IMR-90 (cell line): ENCODE measurements around the gene ARHGAP35. TPM values are rescaled to one million over a fixed set of nuclear protein-coding genes. Genes with fewer than 3 reads are reported as not detected.
A peak's percentile ranks its signal among the peaks of the same experiment; 100 is the strongest.

Experiments used
- ATAC-seq: fragments of 200-7000 bp; cut with Tn5 transposase; 2 replicates; pipeline ENCODE4 v1.9.1; 2020; ENCODE audit warnings: low read depth, mild to moderate bottlenecking, moderate library complexity
- BruUV-seq: library from RNA; stranded (reverse); fragments of 400-500 nt; replicated peaks from 2 replicates; lab custom pipeline; 2021; lab: Mats Ljungman, UMichigan
- CTCF ChIA-PET: fragments of 300-600 bp; formaldehyde crosslinking; extraction: SDS; loops from one replicate; lab custom pipeline; 2021; ENCODE audit warnings: antibody characterized with exemption; lab: Yijun Ruan, JAX
- POLR2A ChIA-PET: fragments of 300-600 bp; sonication (Branson Sonifier 250); formaldehyde crosslinking; loops from one replicate; lab custom pipeline; 2022; ENCODE audit warnings: antibody characterized with exemption; ENCODE audit not compliant: unreplicated experiment; lab: Charles Lee
- DNase-seq: peaks from one replicate; pipeline ENCODE4 v3.0.0; 2013
- H2AFZ ChIP-seq: replicated peaks from 2 replicates; pipeline ENCODE3; 2013; ENCODE audit warnings: low read length, mild to moderate bottlenecking; ENCODE audit not compliant: poor library complexity
- H2AK5ac ChIP-seq: 2 replicates; pipeline ENCODE4 v1.6.1; 2013; ENCODE audit warnings: low read depth, low read length, inconsistent platforms
- H2AK9ac ChIP-seq: replicated peaks from 2 replicates; pipeline ENCODE3; 2013; ENCODE audit warnings: mild to moderate bottlenecking, low read depth, low read length, moderate library complexity; ENCODE audit not compliant: poor library complexity
- H2BK120ac ChIP-seq: 2 replicates; pipeline ENCODE4 v1.6.1; 2013; ENCODE audit warnings: low read depth, low read length, inconsistent platforms
- H2BK15ac ChIP-seq: 3 replicates; pipeline ENCODE4 v1.6.1; 2013; ENCODE audit warnings: low read depth, low read length, inconsistent platforms
- H2BK20ac ChIP-seq: 2 replicates; pipeline ENCODE4 v1.6.1; 2013; ENCODE audit warnings: low read depth, mild to moderate bottlenecking, inconsistent platforms, low read length, moderate library complexity
- H2BK5ac ChIP-seq: 2 replicates; pipeline ENCODE4 v1.6.1; 2013; ENCODE audit warnings: mild to moderate bottlenecking, low read depth, low read length, inconsistent platforms; ENCODE audit not compliant: poor library complexity, severe bottlenecking
- H3K14ac ChIP-seq: replicated peaks from 2 replicates; pipeline ENCODE4 v1.6.1; 2013; ENCODE audit warnings: low read depth, low read length, inconsistent platforms
- H3K18ac ChIP-seq: 2 replicates; pipeline ENCODE4 v1.6.1; 2013; ENCODE audit warnings: low read depth, low read length, control low read depth
- H3K23ac ChIP-seq: 2 replicates; pipeline ENCODE4 v1.6.1; 2013; ENCODE audit warnings: low read depth, low read length, inconsistent platforms
- H3K27ac ChIP-seq: 2 replicates; pipeline ENCODE4 v1.5.1; 2013; ENCODE audit warnings: mild to moderate bottlenecking, control low read depth, low read length; ENCODE audit not compliant: insufficient read depth
- H3K27me3 ChIP-seq: 2 replicates; pipeline ENCODE4 v1.6.1; 2013; ENCODE audit warnings: low read length; ENCODE audit not compliant: control insufficient read depth, insufficient read depth
- H3K36me3 ChIP-seq: 2 replicates; pipeline ENCODE4 v1.6.1; 2013; ENCODE audit warnings: low read length, mixed read lengths; ENCODE audit not compliant: control insufficient read depth, insufficient read depth
- H3K4ac ChIP-seq: 2 replicates; pipeline ENCODE4 v1.6.1; 2013; ENCODE audit warnings: low read depth, low read length, inconsistent platforms
- H3K4me1 ChIP-seq: 2 replicates; pipeline ENCODE4 v1.6.1; 2013; ENCODE audit warnings: low read length, mixed read lengths; ENCODE audit not compliant: control insufficient read depth, insufficient read depth
- H3K4me2 ChIP-seq: 2 replicates; pipeline ENCODE4 v1.6.1; 2013; ENCODE audit warnings: low read depth, mild to moderate bottlenecking, control low read depth, low read length, moderate library complexity
- H3K4me3 ChIP-seq: 2 replicates; pipeline ENCODE4 v1.5.1; 2013; ENCODE audit warnings: low read depth, mild to moderate bottlenecking, control low read depth, low read length, moderate library complexity; ENCODE audit not compliant: insufficient read depth
- H3K56ac ChIP-seq: 2 replicates; pipeline ENCODE4 v1.6.1; 2013; ENCODE audit warnings: low read length, inconsistent platforms; ENCODE audit not compliant: insufficient read depth; ENCODE audit errors: extremely low read depth
- H3K79me1 ChIP-seq, 2 experiments: 2 replicates each; pipeline ENCODE4 v1.6.1; 2013; ENCODE audit warnings: low read length in 2 of 2, inconsistent platforms in 1 of 2, low read depth in 1 of 2
- H3K9ac ChIP-seq: 2 replicates; pipeline ENCODE4 v1.6.1; 2013; ENCODE audit warnings: low read depth, low read length, control low read depth
- H3K9me1 ChIP-seq: 2 replicates; pipeline ENCODE4 v1.6.1; 2013; ENCODE audit warnings: low read length, inconsistent platforms; ENCODE audit not compliant: insufficient read depth
- H3K9me3 ChIP-seq: 2 replicates; pipeline ENCODE4 v1.6.1; 2013; ENCODE audit warnings: low read length; ENCODE audit not compliant: control insufficient read depth, insufficient read depth
- H4K20me1 ChIP-seq: 2 replicates; pipeline ENCODE4 v1.6.1; 2013; ENCODE audit warnings: low read length, inconsistent platforms; ENCODE audit not compliant: insufficient read depth
- H4K5ac ChIP-seq: 2 replicates; pipeline ENCODE4 v1.6.1; 2013; ENCODE audit warnings: mild to moderate bottlenecking, low read depth, low read length, control low read depth
- H4K8ac ChIP-seq, 2 experiments: 2 replicates each; pipeline ENCODE4 v1.6.1; 2013; ENCODE audit warnings: low read depth in 2 of 2, low read length in 2 of 2, control low read depth in 1 of 2, inconsistent platforms in 1 of 2
- H4K91ac ChIP-seq: 2 replicates; pipeline ENCODE4 v1.6.1; 2013; ENCODE audit warnings: low read depth, low read length, inconsistent platforms; ENCODE audit not compliant: insufficient read depth
- BHLHE40 ChIP-seq: fragments of 150-350 bp; IDR thresholded peaks from 2 replicates; pipeline ENCODE4 v1.6.1; 2016; ENCODE audit warnings: mild to moderate bottlenecking, low read depth, low read length
- CEBPB ChIP-seq: IDR thresholded peaks from 2 replicates; pipeline ENCODE4 v1.6.1; 2012; ENCODE audit warnings: low read depth, low read length, improper control_type of control experiment
- CHD1 ChIP-seq: IDR thresholded peaks from 2 replicates; pipeline ENCODE4 v1.6.1; 2012; ENCODE audit warnings: low read depth, low read length, improper control_type of control experiment
- CTCF ChIP-seq: conservative IDR thresholded peaks from 2 replicates; pipeline ENCODE4 v1.5.1; 2012; ENCODE audit warnings: mild to moderate bottlenecking, low read depth, low read length, improper control_type of control experiment
- ELK1 ChIP-seq: fragments of 150-350 bp; IDR thresholded peaks from 2 replicates; pipeline ENCODE4 v1.6.1; 2016; ENCODE audit warnings: low read depth, mild to moderate bottlenecking, low read length, moderate library complexity, borderline replicate concordance
- MAFK ChIP-seq: IDR thresholded peaks from 2 replicates; pipeline ENCODE4 v1.6.1; 2012; ENCODE audit warnings: low read depth, low read length, improper control_type of control experiment
- MAZ ChIP-seq: IDR thresholded peaks from 2 replicates; pipeline ENCODE4 v1.6.1; 2012; ENCODE audit warnings: low read depth, mild to moderate bottlenecking, low read length, improper control_type of control experiment, moderate library complexity, borderline replicate concordance
- MXI1 ChIP-seq: IDR thresholded peaks from 2 replicates; pipeline ENCODE4 v1.6.1; 2012; ENCODE audit warnings: low read depth, mild to moderate bottlenecking, low read length, moderate library complexity, borderline replicate concordance
- NFE2L2 ChIP-seq: fragments of 150-350 bp; IDR thresholded peaks from 2 replicates; pipeline ENCODE4 v1.6.1; 2016; ENCODE audit warnings: low read depth, mild to moderate bottlenecking, low read length
- POLR2A ChIP-seq: IDR thresholded peaks from 2 replicates; pipeline ENCODE4 v1.6.1; 2012; ENCODE audit warnings: mild to moderate bottlenecking, low read depth, low read length
- RAD21 ChIP-seq: IDR thresholded peaks from 2 replicates; pipeline ENCODE4 v1.6.1; 2012; ENCODE audit warnings: low read length, improper control_type of control experiment
- RCOR1 ChIP-seq: IDR thresholded peaks from 2 replicates; pipeline ENCODE4 v1.6.1; 2012; ENCODE audit warnings: mild to moderate bottlenecking, low read length, improper control_type of control experiment; ENCODE audit not compliant: insufficient replicate concordance
- RFX5 ChIP-seq: IDR thresholded peaks from 2 replicates; pipeline ENCODE4 v1.8.0; 2012; ENCODE audit warnings: low read depth, mild to moderate bottlenecking, low read length, moderate library complexity
- SMC3 ChIP-seq: fragments of 150-350 bp; IDR thresholded peaks from 2 replicates; pipeline ENCODE4 v1.6.1; 2016; ENCODE audit warnings: low read depth, mild to moderate bottlenecking, antibody characterized with exemption, low read length, moderate library complexity
- USF2 ChIP-seq: fragments of 150-350 bp; IDR thresholded peaks from 2 replicates; pipeline ENCODE4 v1.6.1; 2017; ENCODE audit warnings: mild to moderate bottlenecking, antibody characterized with exemption, low read length, low read depth
- WGBS, 2 experiments: methylation state at CpG; one replicate each; pipeline versions ENCODE4 v1.1.5 to v1.1.7; 2013; ENCODE audit warnings: missing lambda C conversion rate in 2 of 2; ENCODE audit not compliant: insufficient read length in 1 of 2; ENCODE audit errors: extremely low coverage in 2 of 2; 5-methylcytosine and 5-hydroxymethylcytosine counted together
- dilution Hi-C: fragments of 300-500 bp; cut with HindIII; formaldehyde crosslinking; loops from one replicate; pipeline ENCODE4 v1.14.3; 2018; ENCODE audit warnings: low sequenced_read_pairs; ENCODE audit not compliant: unreplicated experiment
- in situ Hi-C: fragments of 300-500 bp; cut with MboI; formaldehyde crosslinking; loops from 3 replicates; pipeline ENCODE4 v1.14.3; 2019; ENCODE audit warnings: low sequenced_read_pairs, inconsistent platforms, mixed read lengths
- intact Hi-C: fragments of 100-400 bp; cut with micrococcal nuclease; formaldehyde crosslinking; loops from 2 replicates; pipeline ENCODE4 v1.10.0; 2022
- polyA plus RNA-seq, 3 experiments: library from polyadenylated mRNA; depleted of rRNA; stranded (reverse); fragments of >200 nt; gene quantifications; 2 replicates each; pipeline ENCODE4 v1.2.3, GENCODE V29; 2012; ENCODE audit warnings: low replicate concordance in 1 of 3
- total RNA-seq: library from RNA; depleted of rRNA; stranded (reverse); fragments of >200 nt; gene quantifications from 2 replicates; pipeline ENCODE4 v1.2.3, GENCODE V29; 2012

The ARHGAP35 gene
- total and polyA plus RNA-seq, 2 of the 4 experiments (the other 2 are of a cell fraction) = 16.4 to 29.0 TPM

GRCh38 chr19:46812977-46813838, 47.6 kb upstream of the ARHGAP35 start:
- no peak overlapping the region for H3K27ac ChIP-seq
- no peak overlapping the region for H3K23ac ChIP-seq
- H3K9me3 ChIP-seq = no peaks in the 10 kb centered on the region
- in situ Hi-C loops (no loop called here), dilution Hi-C loops (no loop called here), intact Hi-C loops (no loop called here)
- no peaks in the 10 kb centered on the region for H3K9me1 ChIP-seq
- CTCF ChIA-PET = no interaction called here
- H3K4me3 ChIP-seq = no peak overlapping the region
- no peak overlapping the region for H3K56ac ChIP-seq
- peaks cover 6% of the 10 kb centered on the region for H3K4me1 ChIP-seq
- H3K4me2 ChIP-seq = no peak overlapping the region
- no peak overlapping the region for H2BK120ac ChIP-seq
- H3K14ac ChIP-seq = no peak overlapping the region
- H2AK9ac ChIP-seq = no peak overlapping the region
- no peaks in the 10 kb centered on the region for H3K79me1 ChIP-seq
- ATAC-seq (no peak; the same call in 1 of the 2 replicates), DNase-seq (no peak)
- no peak overlapping the region for H3K9ac ChIP-seq
- 88% methylated on average over 1 of the region's 24 CpGs; no CpG with 5 or more reads in 1 of the 2 experiments for WGBS, 2 experiments
- BruUV-seq = no TSS peak
- H3K36me3 ChIP-seq = no peaks in the 10 kb centered on the region
- H3K18ac ChIP-seq = peak overlapping the region; percentile 20; the same call in 1 of the 2 replicates
- no peak overlapping the region for H4K5ac ChIP-seq
- H4K20me1 ChIP-seq = no peaks in the 10 kb centered on the region
- POLR2A ChIA-PET = no interaction called here
- H4K8ac ChIP-seq = no peak overlapping the region
- no peak overlapping the region for H3K4ac ChIP-seq
- H4K91ac ChIP-seq = no peak overlapping the region
- H3K27me3 ChIP-seq = no peaks in the 10 kb centered on the region
- peak overlapping the region; percentile 13; the same call in 1 of the 2 replicates for H2AK5ac ChIP-seq
- no peak overlapping the region for H2BK5ac ChIP-seq
- H2BK15ac ChIP-seq = no peak overlapping the region
- H2BK20ac ChIP-seq = no peak overlapping the region
- H2AFZ ChIP-seq = peak overlapping the region; percentile 12
- no peak for TF ChIP-seq MAFK
- TF ChIP-seq CTCF = no peak
- no peak for TF ChIP-seq ELK1
- TF ChIP-seq RFX5 = no peak
- TF ChIP-seq BHLHE40 = no peak
- TF ChIP-seq RAD21 = no peak
- no peak for TF ChIP-seq CEBPB
- no peak for TF ChIP-seq SMC3
- no peak for TF ChIP-seq NFE2L2
- TF ChIP-seq CHD1 = no peak
- no peak for TF ChIP-seq RCOR1
- TF ChIP-seq MAZ = no peak
- no peak for TF ChIP-seq USF2
- TF ChIP-seq POLR2A = no peak
- no peak for TF ChIP-seq MXI1
